HEK293 (cell line): ENCODE results near the gene MED20.

Experiments used
- CTCF ChIA-PET: fragments of 350-600 bp; formaldehyde crosslinking; extraction: SDS; loops from one replicate; lab custom pipeline; 2021; ENCODE audit warnings: antibody characterized with exemption; lab: Yijun Ruan, JAX
- POLR2A ChIA-PET: fragments of 300-600 bp; formaldehyde crosslinking; extraction: SDS; loops from one replicate; lab custom pipeline; 2020; ENCODE audit warnings: antibody characterized with exemption, inconsistent platforms; lab: Yijun Ruan, JAX
- H3K27ac ChIP-seq: fragments of 200-500 bp; sonication (Bioruptor generic); 2 replicates; pipeline ENCODE4 v1.5.1; 2014; ENCODE audit warnings: low read depth, low read length, control low read depth, inconsistent platforms; ENCODE audit errors: extremely low read depth
- H3K36me3 ChIP-seq, 2 experiments: fragments of 200-500 bp in 1 of 2; sonication (Bioruptor generic) in 1 of 2; 1 replicate in 1 of 2; 2 replicates in 1 of 2; pipeline ENCODE4 v1.5.1; 2014 to 2017; ENCODE audit warnings: inconsistent platforms in 2 of 2, low read length in 2 of 2; ENCODE audit not compliant: control insufficient read depth in 2 of 2, insufficient read depth in 1 of 2
- H3K4me1 ChIP-seq: fragments of 200-500 bp; sonication (Bioruptor generic); 2 replicates; pipeline ENCODE4 v1.5.1; 2014; ENCODE audit warnings: mild to moderate bottlenecking, low read length, inconsistent platforms; ENCODE audit not compliant: control insufficient read depth, insufficient read depth
- H3K4me3 ChIP-seq: 2 replicates; pipeline ENCODE4 v1.5.1; 2011; ENCODE audit warnings: low read depth, mild to moderate bottlenecking, control low read depth, low read length, moderate library complexity
- H3K9me3 ChIP-seq: fragments of 200-500 bp; sonication (Bioruptor generic); 2 replicates; pipeline ENCODE4 v1.5.1; 2014; ENCODE audit warnings: low read depth, low read length, inconsistent platforms; ENCODE audit not compliant: control insufficient read depth, insufficient read depth
- IKZF3 ChIP-seq: fragments of 450-650 bp; IDR thresholded peaks from 2 replicates; pipeline ENCODE4 v1.5.0; 2018; ENCODE audit warnings: missing biosample characterization, mild to moderate bottlenecking, missing genetic modification characterization, moderate library complexity
- PATZ1 ChIP-seq: fragments of 450-650 bp; formaldehyde crosslinking; IDR thresholded peaks from 2 replicates; pipeline ENCODE4 v1.5.1; 2016; ENCODE audit warnings: missing biosample characterization, missing genetic modification characterization
- PRDM10 ChIP-seq: fragments of 450-650 bp; formaldehyde crosslinking; IDR thresholded peaks from 2 replicates; pipeline ENCODE4 v1.5.1; 2016; ENCODE audit warnings: missing biosample characterization, missing genetic modification characterization
- YY2 ChIP-seq: fragments of 450-650 bp; formaldehyde crosslinking; IDR thresholded peaks from 2 replicates; pipeline ENCODE4 v1.5.1; 2016; ENCODE audit warnings: missing biosample characterization, missing genetic modification characterization
- ZBTB17 ChIP-seq: fragments of 450-650 bp; formaldehyde crosslinking; IDR thresholded peaks from 2 replicates; pipeline ENCODE4 v1.5.1; 2016; ENCODE audit warnings: missing biosample characterization, missing genetic modification characterization
- ZFP3 ChIP-seq: fragments of 450-650 bp; formaldehyde crosslinking; IDR thresholded peaks from 2 replicates; pipeline ENCODE4 v1.5.1; 2016; ENCODE audit warnings: low read depth, missing biosample characterization, missing genetic modification characterization
- ZIC2 ChIP-seq: fragments of 450-650 bp; formaldehyde crosslinking; IDR thresholded peaks from 2 replicates; pipeline ENCODE4 v1.5.1; 2016; ENCODE audit warnings: missing biosample characterization, missing genetic modification characterization
- ZNF114 ChIP-seq: fragments of 450-650 bp; formaldehyde crosslinking; IDR thresholded peaks from 2 replicates; pipeline ENCODE4 v1.5.0; 2017; ENCODE audit warnings: missing biosample characterization, missing genetic modification characterization
- ZNF335 ChIP-seq: fragments of 450-650 bp; formaldehyde crosslinking; conservative IDR thresholded peaks from 2 replicates; pipeline ENCODE4 v1.5.1; 2016; ENCODE audit warnings: missing biosample characterization, missing genetic modification characterization
- ZNF354C ChIP-seq: fragments of 450-650 bp; formaldehyde crosslinking; IDR thresholded peaks from 2 replicates; pipeline ENCODE4 v1.5.1; 2016; ENCODE audit warnings: missing biosample characterization, missing genetic modification characterization, low read depth, borderline replicate concordance
- ZNF391 ChIP-seq: fragments of 450-650 bp; formaldehyde crosslinking; IDR thresholded peaks from 2 replicates; pipeline ENCODE4 v1.5.1; 2016; ENCODE audit warnings: low read depth, missing biosample characterization, missing genetic modification characterization, borderline replicate concordance
- ZNF398 ChIP-seq: fragments of 450-650 bp; formaldehyde crosslinking; IDR thresholded peaks from 2 replicates; pipeline ENCODE4 v1.5.1; 2017; ENCODE audit warnings: missing biosample characterization, missing genetic modification characterization
- ZNF416 ChIP-seq: fragments of 450-650 bp; formaldehyde crosslinking; IDR thresholded peaks from 2 replicates; pipeline ENCODE4 v1.5.1; 2016; ENCODE audit warnings: missing biosample characterization, missing genetic modification characterization
- ZNF596 ChIP-seq: fragments of 450-650 bp; IDR thresholded peaks from 2 replicates; pipeline ENCODE4 v1.5.0; 2018; ENCODE audit warnings: missing biosample characterization, mild to moderate bottlenecking, missing genetic modification characterization, moderate library complexity
- ZNF600 ChIP-seq: fragments of 450-650 bp; formaldehyde crosslinking; IDR thresholded peaks from 2 replicates; pipeline ENCODE4 v1.5.1; 2016; ENCODE audit warnings: missing biosample characterization, missing genetic modification characterization
- ZNF639 ChIP-seq: fragments of 450-650 bp; formaldehyde crosslinking; IDR thresholded peaks from 2 replicates; pipeline ENCODE4 v1.5.1; 2016; ENCODE audit warnings: missing biosample characterization, missing genetic modification characterization
- ZNF654 ChIP-seq: fragments of 450-650 bp; formaldehyde crosslinking; IDR thresholded peaks from 2 replicates; pipeline ENCODE4 v1.5.1; 2016; ENCODE audit warnings: low read depth, missing biosample characterization, missing genetic modification characterization
- ZNF660 ChIP-seq: fragments of 450-650 bp; IDR thresholded peaks from 2 replicates; pipeline ENCODE4 v1.5.1; 2018; ENCODE audit warnings: missing biosample characterization, mild to moderate bottlenecking, missing genetic modification characterization
- ZNF701 ChIP-seq: fragments of 450-650 bp; formaldehyde crosslinking; IDR thresholded peaks from 2 replicates; pipeline ENCODE4 v1.5.1; 2016; ENCODE audit warnings: missing biosample characterization, missing genetic modification characterization
- ZNF830 ChIP-seq: fragments of 450-650 bp; IDR thresholded peaks from 2 replicates; pipeline ENCODE4 v1.5.0; 2018; ENCODE audit warnings: missing biosample characterization, missing genetic modification characterization, low read depth, mild to moderate bottlenecking, moderate library complexity
- TF ChIP-seq, protein P1 (sequence below): fragments of 450-650 bp; formaldehyde crosslinking; IDR thresholded peaks from 2 replicates; pipeline ENCODE4 v1.5.1; 2016; ENCODE audit warnings: missing biosample characterization, missing genetic modification characterization

MED20 gene

GRCh38 chr6:41937472-41937860, 16.5 kb upstream of the MED20 start:
- no peaks in the 10 kb centered on the region for H3K9me3 ChIP-seq
- ChIA-PET POLR2A (interaction anchor here (0.6 to 3.3 kb wide), 4 partner anchors 16 to 821 kb away, joined by 3 to 20 read pairs (median 11); partner anchors contain the start of genes BYSL and MED20), CTCF (interaction anchor here (1.0 to 13.4 kb wide), 10 partner anchors 12 to 155 kb away, joined by 3 to 160 read pairs (median 8); partner anchors contain the start of genes BYSL, MED20 and TOMM6)
- H3K36me3 ChIP-seq: peaks cover 8 to 60% of the 10 kb centered on the region in 2 experiments
- peaks cover 20% of the 10 kb centered on the region for H3K4me1 ChIP-seq
- TF ChIP-seq ZIC2 (tag by site-specific recombination): no peak
- 0 out of 2 replicates have a peak, but pooled peaks have one; percentile 20 for TF ChIP-seq ZNF600 (tag by site-specific recombination)
- no peak overlapping the region for H3K27ac ChIP-seq
- no peak overlapping the region for H3K4me3 ChIP-seq

DNA sequence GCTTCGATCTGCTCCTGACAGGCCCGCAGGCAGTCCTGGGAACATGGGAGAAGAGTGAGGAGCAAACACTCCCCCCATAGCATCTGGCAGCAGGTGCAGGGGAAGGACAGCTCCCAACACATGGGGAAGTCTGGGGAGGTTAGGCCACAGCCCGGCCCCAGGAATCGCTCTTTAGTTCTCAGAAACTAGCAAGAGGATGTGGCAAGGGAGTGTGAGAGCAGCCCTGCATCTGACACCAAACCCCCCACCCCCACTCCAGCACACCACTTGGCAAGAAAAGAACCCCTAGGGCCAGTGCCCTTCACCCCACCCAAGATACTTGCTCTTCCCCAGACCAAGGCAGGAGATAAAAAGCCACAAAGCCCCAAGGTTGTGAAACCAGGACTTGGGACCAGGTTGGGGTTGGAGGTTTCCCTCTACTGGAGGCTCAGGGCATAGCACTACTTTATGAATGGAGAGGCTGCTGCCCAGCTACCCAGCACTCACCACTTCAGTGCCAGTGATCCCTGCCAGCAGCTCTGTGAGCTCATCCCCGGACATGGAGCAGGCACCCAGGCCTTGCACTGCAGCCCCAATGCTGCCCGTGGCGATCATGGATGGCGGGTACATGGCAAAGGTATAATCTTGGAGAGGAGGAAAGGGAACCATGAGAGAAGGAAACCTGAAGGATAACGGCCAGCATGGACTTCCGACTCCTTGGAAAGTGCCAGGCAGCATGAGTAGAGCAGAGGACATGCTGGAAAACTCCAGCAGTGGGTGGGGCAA, 15.3 kb upstream of the MED20 start:
- Histone ChIP-seq H3K36me3 (peaks cover 10 to 72% of the 10 kb centered on the region in 2 experiments), H3K4me3 (no peak overlapping the region), H3K4me1 (peaks cover 20% of the 10 kb centered on the region), H3K9me3 (no peaks in the 10 kb centered on the region), H3K27ac (no peak overlapping the region)
- ChIA-PET POLR2A (interaction anchor here (0.9 to 3.2 kb wide), 5 partner anchors 15 to 149 kb away, joined by 3 to 20 read pairs (median 3); partner anchors contain the start of genes BYSL, MED20 and TOMM6), CTCF (interaction anchor here (0.5 to 13.4 kb wide), 19 partner anchors 11 to 981 kb away, joined by 3 to 160 read pairs (median 3); partner anchors contain the start of genes BYSL, MED20 and TOMM6)
- no peak for TF ChIP-seq YY2 (tag by site-specific recombination)
- no peak for TF ChIP-seq ZNF354C
- TF ChIP-seq ZNF391 (tag by site-specific recombination): no peak
- no peak for TF ChIP-seq ZNF701 (tag by site-specific recombination)
- peak; percentile 27; the same call in 1 of the 2 replicates for TF ChIP-seq ZNF600 (tag by site-specific recombination)
- peak; percentile 88 for TF ChIP-seq ZBTB17 (tag by site-specific recombination)
- TF ChIP-seq ZNF335 (tag by site-specific recombination): no peak
- no peak for TF ChIP-seq ZNF416 (tag by site-specific recombination)
- no peak for TF ChIP-seq ZNF114 (tag by site-specific recombination)
- 0 out of 2 replicates have a peak, but pooled peaks have one; percentile 12 for TF ChIP-seq IKZF3 (tag by site-specific recombination)
- no peak for TF ChIP-seq ZNF639 (tag by site-specific recombination)
- no peak for TF ChIP-seq ZNF596
- peak; percentile 41; the same call in 1 of the 2 replicates for TF ChIP-seq ZNF660 (tag by site-specific recombination)
- TF ChIP-seq ZNF830: no peak
- TF ChIP-seq ZFP3 (tag by site-specific recombination): peak; percentile 15; the same call in 1 of the 2 replicates
- peak; percentile 45 for TF ChIP-seq ZNF654 (tag by site-specific recombination)
- 0 out of 2 replicates have a peak, but pooled peaks have one; percentile 9 for TF ChIP-seq ZNF398 (tag by site-specific recombination)
- TF ChIP-seq PATZ1 (tag by site-specific recombination): peak; percentile 67
- peak; percentile 84 for TF ChIP-seq PRDM10 (tag by site-specific recombination)
- TF ChIP-seq, protein P1, sequence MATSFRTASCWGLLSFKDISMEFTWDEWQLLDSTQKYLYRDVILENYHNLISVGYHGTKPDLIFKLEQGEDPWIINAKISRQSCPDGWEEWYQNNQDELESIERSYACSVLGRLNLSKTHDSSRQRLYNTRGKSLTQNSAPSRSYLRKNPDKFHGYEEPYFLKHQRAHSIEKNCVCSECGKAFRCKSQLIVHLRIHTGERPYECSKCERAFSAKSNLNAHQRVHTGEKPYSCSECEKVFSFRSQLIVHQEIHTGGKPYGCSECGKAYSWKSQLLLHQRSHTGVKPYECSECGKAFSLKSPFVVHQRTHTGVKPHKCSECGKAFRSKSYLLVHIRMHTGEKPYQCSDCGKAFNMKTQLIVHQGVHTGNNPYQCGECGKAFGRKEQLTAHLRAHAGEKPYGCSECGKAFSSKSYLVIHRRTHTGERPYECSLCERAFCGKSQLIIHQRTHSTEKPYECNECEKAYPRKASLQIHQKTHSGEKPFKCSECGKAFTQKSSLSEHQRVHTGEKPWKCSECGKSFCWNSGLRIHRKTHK (tag by site-specific recombination): no peak
